Measurements from ENCODE around the gene TRIM66.

The TRIM66 gene

DNA sequence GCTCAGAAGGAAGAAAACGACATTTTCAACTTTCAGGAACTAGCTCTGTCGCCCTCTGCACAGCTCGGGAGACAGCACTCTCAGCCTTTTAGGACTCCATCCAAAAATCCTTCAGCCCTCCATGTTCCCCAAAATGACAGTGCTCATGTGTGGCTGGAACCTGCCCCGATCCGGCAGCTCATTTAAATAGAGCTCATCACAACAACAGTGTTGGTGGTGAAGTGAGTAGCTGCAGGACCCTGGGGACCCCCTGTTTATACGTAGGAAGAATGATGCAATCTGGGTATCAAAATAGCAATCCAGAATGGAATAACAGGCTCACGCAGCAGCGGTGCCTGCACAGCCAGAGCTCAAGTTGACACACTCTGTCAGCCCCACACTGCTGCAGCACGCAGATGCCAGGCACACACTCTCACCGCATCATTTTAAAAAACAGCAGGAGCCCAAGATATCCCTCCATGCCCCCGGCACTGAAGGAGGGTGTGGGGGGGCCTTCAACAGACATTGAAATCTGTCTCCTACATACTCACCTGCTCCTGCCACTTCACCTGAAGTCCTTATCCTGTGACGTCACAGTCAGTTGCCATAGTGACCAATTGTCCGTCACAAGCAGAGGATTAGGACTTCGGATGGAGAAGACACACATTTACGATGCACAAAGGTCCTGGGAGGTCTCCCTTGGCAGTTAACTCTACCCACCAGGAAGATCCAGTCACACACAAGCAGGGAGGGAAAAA, 24.0 kb downstream of the TRIM66 start:
- TF ChIP-seq, protein P1, sequence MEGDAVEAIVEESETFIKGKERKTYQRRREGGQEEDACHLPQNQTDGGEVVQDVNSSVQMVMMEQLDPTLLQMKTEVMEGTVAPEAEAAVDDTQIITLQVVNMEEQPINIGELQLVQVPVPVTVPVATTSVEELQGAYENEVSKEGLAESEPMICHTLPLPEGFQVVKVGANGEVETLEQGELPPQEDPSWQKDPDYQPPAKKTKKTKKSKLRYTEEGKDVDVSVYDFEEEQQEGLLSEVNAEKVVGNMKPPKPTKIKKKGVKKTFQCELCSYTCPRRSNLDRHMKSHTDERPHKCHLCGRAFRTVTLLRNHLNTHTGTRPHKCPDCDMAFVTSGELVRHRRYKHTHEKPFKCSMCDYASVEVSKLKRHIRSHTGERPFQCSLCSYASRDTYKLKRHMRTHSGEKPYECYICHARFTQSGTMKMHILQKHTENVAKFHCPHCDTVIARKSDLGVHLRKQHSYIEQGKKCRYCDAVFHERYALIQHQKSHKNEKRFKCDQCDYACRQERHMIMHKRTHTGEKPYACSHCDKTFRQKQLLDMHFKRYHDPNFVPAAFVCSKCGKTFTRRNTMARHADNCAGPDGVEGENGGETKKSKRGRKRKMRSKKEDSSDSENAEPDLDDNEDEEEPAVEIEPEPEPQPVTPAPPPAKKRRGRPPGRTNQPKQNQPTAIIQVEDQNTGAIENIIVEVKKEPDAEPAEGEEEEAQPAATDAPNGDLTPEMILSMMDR (IDR thresholded peaks at IDR 0.05; ENCODE audit: insufficient read depth, low read length, poor library complexity, severe bottlenecking), result no peak
- Histone ChIP-seq H3K27me3 (replicated peaks; ENCODE audit: control insufficient read depth, insufficient read depth, low read length) (no peaks in the 10 kb centered on the region), H3K36me3 (ENCODE audit: control insufficient read depth, insufficient read depth, low read length) (peaks cover 18% of the 10 kb centered on the region), H3K4me3 (replicated peaks; ENCODE audit: low read depth, low read length) (no peak overlapping the region)
- DNase-seq (ENCODE audit: extremely low read depth, insufficient read length), result no peak

DNA sequence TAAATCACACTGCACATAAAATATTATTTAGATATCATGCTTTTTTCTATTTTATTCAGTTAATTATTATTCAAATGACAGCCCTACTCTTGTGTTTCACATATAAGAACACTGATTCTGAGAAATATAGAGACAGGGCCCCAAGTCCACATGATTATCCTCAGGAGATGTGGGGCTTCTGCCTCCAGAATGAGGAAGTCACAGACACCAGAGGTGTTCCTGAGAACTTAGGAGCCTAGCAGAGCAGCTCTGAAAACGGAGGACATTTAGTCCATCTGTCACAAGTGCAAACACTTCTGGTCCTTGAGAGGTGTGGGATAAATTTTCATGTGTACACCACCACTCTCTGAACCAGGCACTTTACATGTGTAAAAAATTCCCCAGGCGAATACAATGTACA, 26.2 kb downstream of the TRIM66 start:
- H3K27me3 ChIP-seq (replicated peaks; ENCODE audit: control insufficient read depth, insufficient read depth, low read length), result no peaks in the 10 kb centered on the region
- DNase-seq (ENCODE audit: extremely low read depth, insufficient read length), result no peak
- no peak overlapping the region for H3K4me3 ChIP-seq (replicated peaks; ENCODE audit: low read depth, low read length)
- TF ChIP-seq, protein P1 (IDR thresholded peaks at IDR 0.05; ENCODE audit: insufficient read depth, low read length, poor library complexity, severe bottlenecking), result no peak
- H3K36me3 ChIP-seq (ENCODE audit: control insufficient read depth, insufficient read depth, low read length), result peaks cover 14% of the 10 kb centered on the region

DNA sequence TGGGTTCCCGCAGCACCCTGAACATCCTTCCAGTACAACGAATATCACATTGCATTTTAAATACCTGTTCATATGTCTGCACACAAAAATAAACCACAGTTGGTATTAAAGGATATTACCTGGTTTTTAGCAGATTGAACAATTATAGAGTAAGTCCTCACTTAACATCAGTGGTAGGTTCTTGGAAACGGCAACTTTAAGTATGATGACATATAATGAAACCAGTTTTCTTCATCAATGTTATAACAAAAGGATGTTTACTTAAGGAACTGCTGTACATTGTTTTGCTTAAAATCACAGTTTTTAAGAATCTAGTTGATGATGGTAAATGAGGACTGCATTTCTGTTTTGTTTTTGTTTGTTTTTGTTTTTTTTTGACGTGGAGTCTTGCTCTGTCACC, 28.0 kb downstream of the TRIM66 start:
- H3K27me3 ChIP-seq (replicated peaks; ENCODE audit: control insufficient read depth, insufficient read depth, low read length), result no peaks in the 10 kb centered on the region

DNA sequence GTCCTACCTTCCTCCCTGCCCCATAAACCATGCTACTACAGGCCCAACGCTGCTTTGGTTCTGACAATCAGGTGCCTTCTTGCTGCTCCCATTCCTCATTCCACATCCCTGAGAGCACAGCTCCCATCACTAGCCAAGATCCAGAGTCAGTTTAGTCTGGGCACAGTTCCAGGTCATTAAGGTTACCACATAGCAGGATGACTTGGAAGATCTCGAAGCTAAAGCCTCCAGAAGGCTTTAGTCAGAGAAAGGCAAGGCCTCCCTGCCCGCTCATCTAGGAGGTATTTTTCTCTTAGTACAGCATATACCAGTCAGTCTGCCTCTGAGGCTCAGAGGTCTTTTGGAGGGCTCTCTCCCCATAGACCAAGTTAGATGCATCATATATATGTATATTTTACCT, 30.3 kb downstream of the TRIM66 start:
- TF ChIP-seq, protein P1 (IDR thresholded peaks at IDR 0.05; ENCODE audit: insufficient read depth, low read length, poor library complexity, severe bottlenecking), result no peak
- Histone ChIP-seq H3K36me3 (ENCODE audit: control insufficient read depth, insufficient read depth, low read length) (peaks cover 24% of the 10 kb centered on the region), H3K4me3 (replicated peaks; ENCODE audit: low read depth, low read length) (no peak overlapping the region), H3K27me3 (replicated peaks; ENCODE audit: control insufficient read depth, insufficient read depth, low read length) (no peaks in the 10 kb centered on the region)
- DNase-seq (ENCODE audit: extremely low read depth, insufficient read length), result no peak

More for the DNA sequence above, 28.0 kb downstream of the TRIM66 start:
- no peak for DNase-seq (ENCODE audit: extremely low read depth, insufficient read length)
- Histone ChIP-seq H3K36me3 (ENCODE audit: control insufficient read depth, insufficient read depth, low read length) (peaks cover 19% of the 10 kb centered on the region), H3K4me3 (replicated peaks; ENCODE audit: low read depth, low read length) (no peak overlapping the region)
- TF ChIP-seq, protein P1 (IDR thresholded peaks at IDR 0.05; ENCODE audit: insufficient read depth, low read length, poor library complexity, severe bottlenecking), result no peak

DNA sequence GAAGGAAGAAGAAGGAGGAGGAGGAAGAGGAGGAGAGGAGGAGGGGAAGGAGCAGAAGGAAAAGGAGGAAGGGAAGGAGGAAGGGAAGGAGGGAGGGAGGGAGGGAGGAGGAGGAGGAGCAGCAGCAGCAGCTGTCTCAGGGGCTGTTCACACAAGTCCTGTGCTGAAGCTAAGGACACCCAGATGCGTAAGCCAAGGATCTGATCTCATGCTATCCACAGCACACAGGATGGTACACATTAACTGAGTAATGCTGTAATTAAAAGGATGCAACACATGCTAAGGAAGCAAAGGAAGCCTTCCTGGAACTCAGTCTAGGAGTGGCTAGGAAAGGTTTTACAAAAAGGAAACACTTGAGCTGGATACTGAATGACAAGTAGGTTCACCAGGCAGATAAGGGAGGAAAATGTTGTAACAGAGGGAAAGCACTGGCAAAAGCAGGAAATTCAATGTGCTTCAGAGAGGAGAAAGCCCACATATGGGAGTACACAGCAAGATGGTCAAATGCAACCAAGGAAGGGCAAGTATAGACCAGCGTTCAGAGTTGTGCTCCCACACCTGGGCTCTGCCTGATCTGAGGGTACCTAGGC, 32.0 kb downstream of the TRIM66 start:
- TF ChIP-seq, protein P1 (IDR thresholded peaks at IDR 0.05; ENCODE audit: insufficient read depth, low read length, poor library complexity, severe bottlenecking), result no peak
- DNase-seq (ENCODE audit: extremely low read depth, insufficient read length), result no peak
- Histone ChIP-seq H3K4me3 (replicated peaks; ENCODE audit: low read depth, low read length) (no peak overlapping the region), H3K27me3 (replicated peaks; ENCODE audit: control insufficient read depth, insufficient read depth, low read length) (no peaks in the 10 kb centered on the region), H3K36me3 (ENCODE audit: control insufficient read depth, insufficient read depth, low read length) (peaks cover 26% of the 10 kb centered on the region)
